Measurements from ENCODE around the gene CLTRN. TPM values are rescaled to one million over a fixed set of nuclear protein-coding genes. Genes with fewer than 3 reads are reported as not detected.
"Not testable (repeated sequence)": the region's sequence is repeated elsewhere in the genome, so short reads cannot be mapped to it uniquely, and the experiment has no call there.

Gene CLTRN
- total RNA-seq, 1 experiment from 2014 or later: 9.1 TPM

DNA sequence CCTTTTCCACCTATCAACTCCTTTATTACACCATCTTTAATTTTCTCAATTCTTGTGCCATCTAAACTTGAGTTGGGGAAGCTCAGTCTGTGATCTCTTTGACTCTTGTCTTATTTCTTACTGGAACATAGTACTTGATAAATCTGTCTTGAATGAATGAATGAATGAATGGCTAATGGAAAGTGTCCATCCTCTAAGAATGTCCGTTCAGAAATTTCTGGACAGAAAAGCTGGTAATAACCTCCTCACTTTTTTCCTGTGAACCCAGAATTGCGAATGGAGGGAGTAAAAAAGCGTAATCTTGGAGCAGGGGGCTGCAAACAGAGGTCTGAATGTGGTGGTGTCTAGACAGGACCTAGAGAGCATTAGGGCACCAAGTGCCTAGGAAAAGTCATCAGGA lies 9.4 kb upstream of the CLTRN start:
- TF ChIP-seq, protein P1, sequence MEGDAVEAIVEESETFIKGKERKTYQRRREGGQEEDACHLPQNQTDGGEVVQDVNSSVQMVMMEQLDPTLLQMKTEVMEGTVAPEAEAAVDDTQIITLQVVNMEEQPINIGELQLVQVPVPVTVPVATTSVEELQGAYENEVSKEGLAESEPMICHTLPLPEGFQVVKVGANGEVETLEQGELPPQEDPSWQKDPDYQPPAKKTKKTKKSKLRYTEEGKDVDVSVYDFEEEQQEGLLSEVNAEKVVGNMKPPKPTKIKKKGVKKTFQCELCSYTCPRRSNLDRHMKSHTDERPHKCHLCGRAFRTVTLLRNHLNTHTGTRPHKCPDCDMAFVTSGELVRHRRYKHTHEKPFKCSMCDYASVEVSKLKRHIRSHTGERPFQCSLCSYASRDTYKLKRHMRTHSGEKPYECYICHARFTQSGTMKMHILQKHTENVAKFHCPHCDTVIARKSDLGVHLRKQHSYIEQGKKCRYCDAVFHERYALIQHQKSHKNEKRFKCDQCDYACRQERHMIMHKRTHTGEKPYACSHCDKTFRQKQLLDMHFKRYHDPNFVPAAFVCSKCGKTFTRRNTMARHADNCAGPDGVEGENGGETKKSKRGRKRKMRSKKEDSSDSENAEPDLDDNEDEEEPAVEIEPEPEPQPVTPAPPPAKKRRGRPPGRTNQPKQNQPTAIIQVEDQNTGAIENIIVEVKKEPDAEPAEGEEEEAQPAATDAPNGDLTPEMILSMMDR (conservative IDR thresholded peaks at IDR 0.05; ENCODE audit: low read depth, low read length): no peak
- no peak for TF ChIP-seq EZH2 (IDR thresholded peaks at IDR 0.05; ENCODE audit: low read length, unreplicated experiment)
- H3K9me3 ChIP-seq (ENCODE audit: low read length): no peaks in the 10 kb centered on the region
- ChIA-PET CTCF (no interaction called here), POLR2A (ENCODE audit: unreplicated experiment) (no interaction called here)
- intact Hi-C loops (cut with micrococcal nuclease): loop anchor here (2.0 to 10.0 kb wide), 3 partner anchors 105 to 339 kb away; partner anchors contain the start of gene PIGA
- DNase-seq: no peak
- peaks cover 38% of the 10 kb centered on the region for H3K4me1 ChIP-seq (ENCODE audit: insufficient read depth, low read length)
- H3K9ac ChIP-seq (ENCODE audit: low read length): peak overlapping the region; percentile 99
- peak overlapping the region; percentile 88; the same call in 1 of the 2 replicates for H2AFZ ChIP-seq (ENCODE audit: low read length)
- no peak for ATAC-seq
- peak overlapping the region; percentile 96 for H3K27ac ChIP-seq (ENCODE audit: low read length)
- 0 out of 2 replicates have a peak, but pooled peaks cover 8% of the 10 kb centered on the region for H4K20me1 ChIP-seq (ENCODE audit: low read length)
- no peaks in the 10 kb centered on the region for H3F3A ChIP-seq (ENCODE audit: low read length, unreplicated experiment)
- H3K79me2 ChIP-seq (ENCODE audit: low read length): peaks cover 37% of the 10 kb centered on the region
- H3K9me2 ChIP-seq (replicated peaks; ENCODE audit: low read length): no peaks in the 10 kb centered on the region
- peak overlapping the region; percentile 89 for H3K4me2 ChIP-seq (ENCODE audit: low read length)
- no peaks in the 10 kb centered on the region for H3K27me3 ChIP-seq (ENCODE audit: low read length)
- no TSS peak for BruUV-seq (replicated peaks)
- peak overlapping the region; percentile 87 for H3K4me3 ChIP-seq (ENCODE audit: low read length)
- H3K36me3 ChIP-seq (ENCODE audit: low read depth, low read length): peaks cover 5% of the 10 kb centered on the region; the same call in 1 of the 2 replicates

DNA sequence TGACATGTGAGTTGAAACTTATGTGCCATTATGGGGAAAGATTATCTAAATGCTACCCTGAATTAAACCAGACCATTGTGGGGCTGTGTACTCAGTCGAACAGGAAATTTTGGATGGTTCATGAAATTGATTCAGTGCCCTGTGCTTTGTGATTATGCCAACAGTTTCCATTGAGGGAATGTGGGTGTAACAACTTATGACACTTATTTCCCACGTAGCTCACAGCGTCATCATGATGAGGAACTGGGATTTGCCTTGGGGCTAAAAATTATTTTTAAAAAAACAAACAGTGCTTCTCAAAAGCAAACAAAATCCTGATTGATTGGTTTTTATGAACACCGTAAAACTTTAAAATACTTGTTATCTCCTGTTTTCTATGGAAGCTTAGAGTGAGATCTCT lies 8.3 kb upstream of the CLTRN start:
- ChIA-PET CTCF (no interaction called here), POLR2A (ENCODE audit: unreplicated experiment) (interaction anchor here (0.6 kb wide), 1 partner anchor 991 kb away, joined by 3 read pairs; no protein-coding TSS in a partner anchor)
- ATAC-seq (no peak), DNase-seq (peak; percentile 58)
- Histone ChIP-seq H2AFZ (ENCODE audit: low read length) (no peak overlapping the region), H3K9ac (ENCODE audit: low read length) (peak overlapping the region; percentile 99), H3K4me3 (ENCODE audit: low read length) (no peak overlapping the region), H3F3A (ENCODE audit: low read length, unreplicated experiment) (no peaks in the 10 kb centered on the region), H3K79me2 (ENCODE audit: low read length) (peaks cover 26% of the 10 kb centered on the region), H3K27ac (ENCODE audit: low read length) (peak overlapping the region; percentile 96), H3K9me3 (ENCODE audit: low read length) (no peaks in the 10 kb centered on the region), H3K36me3 (ENCODE audit: low read depth, low read length) (0 out of 2 replicates have a peak, but pooled peaks cover 2% of the 10 kb centered on the region), H4K20me1 (ENCODE audit: low read length) (0 out of 2 replicates have a peak, but pooled peaks cover 8% of the 10 kb centered on the region), H3K27me3 (ENCODE audit: low read length) (no peaks in the 10 kb centered on the region), H3K4me1 (ENCODE audit: insufficient read depth, low read length) (peaks cover 37% of the 10 kb centered on the region), H3K9me2 (replicated peaks; ENCODE audit: low read length) (no peaks in the 10 kb centered on the region), H3K4me2 (ENCODE audit: low read length) (peak overlapping the region; percentile 37)
- TF ChIP-seq EZH2phosphoT487 (IDR thresholded peaks at IDR 0.05; ENCODE audit: borderline replicate concordance, low read length) (no peak), EZH2 (IDR thresholded peaks at IDR 0.05; ENCODE audit: low read length, unreplicated experiment) (no peak)
- TF ChIP-seq, protein P1 (conservative IDR thresholded peaks at IDR 0.05; ENCODE audit: low read depth, low read length): no peak
- intact Hi-C loops (cut with micrococcal nuclease): loop anchor here (2.0 to 10.0 kb wide), 3 partner anchors 104 to 338 kb away; partner anchors contain the start of gene PIGA
- BruUV-seq (replicated peaks): no TSS peak

DNA sequence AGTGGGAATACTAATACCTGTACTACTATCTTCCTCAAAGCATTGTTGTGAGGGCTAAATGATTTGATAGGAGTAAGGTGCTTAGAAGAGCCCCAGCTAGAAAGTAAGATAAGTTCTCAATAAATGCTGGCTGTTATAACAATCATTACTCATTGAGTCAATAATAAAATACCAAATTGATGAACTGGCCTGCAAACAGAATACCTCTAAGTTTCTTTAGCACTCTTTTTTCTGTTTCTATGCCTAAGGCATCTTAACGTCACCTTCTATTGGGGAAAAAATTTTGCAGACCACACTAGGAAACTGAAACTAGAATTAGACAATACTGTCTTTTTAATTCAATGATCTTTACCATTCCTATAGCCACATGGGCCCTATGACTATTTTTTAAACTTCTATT lies 1.2 kb downstream of the CLTRN start:
- no peaks in the 10 kb centered on the region for H4K20me1 ChIP-seq (ENCODE audit: low read length)
- H3F3A ChIP-seq (ENCODE audit: low read length, unreplicated experiment): no peaks in the 10 kb centered on the region
- BruUV-seq (replicated peaks): no TSS peak
- no peaks in the 10 kb centered on the region for H3K79me2 ChIP-seq (ENCODE audit: low read length)
- peak overlapping the region; percentile 95 for H3K27ac ChIP-seq (ENCODE audit: low read length)
- POLR2A ChIA-PET (ENCODE audit: unreplicated experiment): interaction anchor here (0.7 kb wide), 1 partner anchor 126 kb away, joined by 3 read pairs; no protein-coding TSS in a partner anchor
- CTCF ChIA-PET: no interaction called here
- H3K9me3 ChIP-seq (ENCODE audit: low read length): no peaks in the 10 kb centered on the region
- H2AFZ ChIP-seq (ENCODE audit: low read length): no peak overlapping the region
- peak; percentile 75 for ATAC-seq
- H3K27me3 ChIP-seq (ENCODE audit: low read length): no peaks in the 10 kb centered on the region
- no peaks in the 10 kb centered on the region for H3K9me2 ChIP-seq (replicated peaks; ENCODE audit: low read length)
- no peaks in the 10 kb centered on the region for H3K36me3 ChIP-seq (ENCODE audit: low read depth, low read length)
- H3K4me3 ChIP-seq (ENCODE audit: low read length): peak overlapping the region; percentile 60
- peaks cover 35% of the 10 kb centered on the region for H3K4me1 ChIP-seq (ENCODE audit: insufficient read depth, low read length)
- peak; percentile 83 for DNase-seq
- TF ChIP-seq EZH2phosphoT487 (IDR thresholded peaks at IDR 0.05; ENCODE audit: borderline replicate concordance, low read length) (no peak), EZH2 (IDR thresholded peaks at IDR 0.05; ENCODE audit: low read length, unreplicated experiment) (no peak)
- TF ChIP-seq, protein P1 (conservative IDR thresholded peaks at IDR 0.05; ENCODE audit: low read depth, low read length): no peak
- H3K4me2 ChIP-seq (ENCODE audit: low read length): peak overlapping the region; percentile 86
- H3K9ac ChIP-seq (ENCODE audit: low read length): peak overlapping the region; percentile 81
- intact Hi-C loops (cut with micrococcal nuclease): loop anchor here (5.0 kb wide), 2 partner anchors 56 to 71 kb away; no protein-coding TSS in a partner anchor

DNA sequence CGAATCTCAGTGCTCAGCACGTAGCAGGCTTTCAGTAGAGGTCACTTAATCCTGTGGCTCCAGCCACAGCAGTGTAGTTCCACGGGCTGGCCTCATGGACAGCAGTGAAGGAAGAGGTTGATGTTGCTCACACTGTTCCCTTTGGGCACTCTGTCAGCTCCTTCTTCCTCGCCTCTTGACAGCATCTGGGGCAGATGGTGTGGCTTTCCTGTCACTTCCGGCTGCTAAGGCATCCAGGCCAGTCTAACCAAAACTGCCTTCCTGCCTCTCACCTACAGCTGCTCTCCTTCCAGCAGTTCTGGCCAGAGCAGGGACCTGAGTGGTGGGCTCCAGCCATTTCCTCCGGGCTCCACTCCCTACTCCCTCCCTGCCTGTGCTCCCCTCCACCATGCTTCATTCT lies 9.8 kb downstream of the CLTRN start:
- POLR2A ChIA-PET (ENCODE audit: unreplicated experiment); intact Hi-C loops (cut with micrococcal nuclease); H3K4me1 ChIP-seq (ENCODE audit: insufficient read depth, low read length); ATAC-seq; H3K79me2 ChIP-seq (ENCODE audit: low read length); H3K9me2 ChIP-seq (replicated peaks; ENCODE audit: low read length); H3K9ac ChIP-seq (ENCODE audit: low read length); H3K27ac ChIP-seq (ENCODE audit: low read length); H3F3A ChIP-seq (ENCODE audit: low read length, unreplicated experiment); CTCF ChIA-PET; H4K20me1 ChIP-seq (ENCODE audit: low read length); H3K27me3 ChIP-seq (ENCODE audit: low read length); H3K9me3 ChIP-seq (ENCODE audit: low read length); H2AFZ ChIP-seq (ENCODE audit: low read length); H3K36me3 ChIP-seq (ENCODE audit: low read depth, low read length); H3K4me3 ChIP-seq (ENCODE audit: low read length); H3K4me2 ChIP-seq (ENCODE audit: low read length); BruUV-seq (replicated peaks); DNase-seq: not testable (repeated sequence)

Data from PC-3 (cell line).